HG03571 (cell line): ENCODE measurements around the gene SLCO3A1.

Source experiments
- ATAC-seq: cut with Tn5 transposase; IDR thresholded peaks from one replicate; pipeline ENCODE4 v1.9.1; 2021; ENCODE audit not compliant: unreplicated experiment

SLCO3A1 gene

GRCh38 chr15:91881569-91882297, 28.2 kb downstream of the SLCO3A1 start:
- ATAC-seq, result no peak

- ATAC-seq, result no peak
Observed at GRCh38 chr15:91882858-91883586, 29.5 kb downstream of the SLCO3A1 start.

DNA sequence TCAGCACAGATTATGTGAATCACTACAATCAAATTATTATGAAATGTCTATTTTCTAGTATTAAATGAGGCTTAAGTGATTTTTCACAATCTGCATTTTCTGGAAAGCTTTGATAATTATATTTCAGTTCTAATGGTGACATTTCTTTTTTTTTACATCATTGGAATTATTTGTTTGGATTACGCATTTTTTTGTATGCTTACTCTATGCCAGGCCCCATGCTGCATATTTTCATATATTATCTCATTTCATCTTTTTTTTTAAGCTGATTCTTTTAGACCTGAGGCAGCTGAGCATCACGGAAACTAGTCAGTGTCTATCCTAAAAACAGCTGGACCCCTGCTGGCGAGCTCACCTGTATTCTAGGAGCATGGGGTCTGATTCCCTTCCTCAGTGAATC, 31.1 kb downstream of the SLCO3A1 start:
- no peak for ATAC-seq

GRCh38 chr15:91885054-91885453, 31.5 kb downstream of the SLCO3A1 start:
- ATAC-seq, result no peak

GRCh38 chr15:91885714-91886270, 32.3 kb downstream of the SLCO3A1 start:
- ATAC-seq, result no peak

GRCh38 chr15:91886878-91887277, 33.4 kb downstream of the SLCO3A1 start:
- ATAC-seq, result no peak

DNA sequence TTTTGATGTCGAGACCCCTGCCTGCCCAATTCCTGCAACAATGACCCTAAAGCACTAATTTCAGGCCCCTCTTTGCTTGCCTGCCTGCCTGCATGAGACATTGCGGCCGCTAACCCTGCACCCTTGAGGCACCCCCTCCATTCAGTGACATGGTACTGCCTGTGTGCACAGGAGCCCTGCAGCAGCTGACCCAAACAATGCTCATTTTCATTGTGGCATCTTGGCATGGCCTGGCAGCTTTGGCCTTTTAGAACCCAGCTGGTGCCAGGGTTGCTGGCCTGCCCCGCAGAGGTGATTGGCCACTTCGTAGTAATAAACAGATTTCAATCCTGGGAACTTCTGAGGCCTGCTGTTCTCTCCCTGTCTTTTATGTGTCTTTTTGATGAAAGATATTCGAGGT, 33.8 kb downstream of the SLCO3A1 start:
- ATAC-seq, result no peak

DNA sequence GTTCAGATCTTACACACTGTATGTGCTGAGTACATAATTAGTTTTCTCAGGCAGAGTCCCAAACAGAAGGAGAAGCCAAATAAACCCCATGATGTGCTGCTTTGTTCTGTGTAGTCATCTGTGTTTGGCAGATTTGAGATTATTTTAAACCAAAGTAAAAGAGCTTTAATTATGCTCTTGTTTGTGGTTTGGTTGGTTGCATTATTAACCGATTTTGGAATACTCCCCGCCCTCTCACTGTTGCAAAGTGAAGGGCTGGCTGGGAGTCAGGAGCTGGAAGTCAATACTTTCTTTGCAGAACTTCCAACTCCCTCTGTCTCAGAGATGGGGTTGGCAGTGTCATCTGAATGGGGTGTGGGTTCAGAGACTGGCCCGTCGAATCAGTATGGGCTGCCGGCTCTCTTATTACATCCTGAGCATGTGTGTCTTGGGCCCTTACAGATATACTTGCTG, 34.4 kb downstream of the SLCO3A1 start:
- ATAC-seq, result no peak

DNA sequence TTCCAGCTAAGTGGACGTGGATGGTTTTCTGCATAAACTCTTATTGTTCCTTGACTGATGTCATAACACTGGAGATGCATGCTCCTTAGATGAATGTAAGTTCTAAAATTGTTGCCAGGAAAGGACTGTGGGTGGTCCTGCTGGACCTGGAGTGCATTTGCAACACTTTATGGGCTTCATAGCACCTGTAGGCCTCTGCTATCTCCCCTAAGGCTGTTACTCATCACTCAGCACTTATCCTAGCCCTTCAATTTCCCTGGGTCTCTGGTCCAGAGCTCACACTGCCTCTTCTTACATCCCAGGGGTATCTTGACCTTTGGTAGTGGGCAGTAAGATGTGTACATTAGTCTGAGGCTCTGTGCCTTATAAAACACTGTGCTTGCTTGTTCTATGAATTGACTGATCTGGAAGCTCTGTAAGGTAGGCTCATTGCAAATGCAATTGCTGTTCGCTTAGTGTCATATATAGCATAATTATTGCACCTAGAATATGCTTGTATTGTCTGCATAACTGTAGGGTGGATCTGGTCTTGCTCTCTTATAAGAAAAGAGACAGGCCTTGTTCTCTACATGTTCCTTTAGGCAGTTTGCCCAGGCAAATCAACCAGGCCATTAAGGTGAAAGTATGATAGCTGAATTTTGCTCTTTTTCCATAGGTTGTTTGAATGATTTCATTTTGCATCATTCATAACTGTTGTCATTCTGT, 35.8 kb downstream of the SLCO3A1 start:
- ATAC-seq, result no peak

- ATAC-seq, result no peak
Observed at GRCh38 chr15:91890614-91891013, 37.1 kb downstream of the SLCO3A1 start.

GRCh38 chr15:91891101-91891500, 37.6 kb downstream of the SLCO3A1 start:
- no peak for ATAC-seq

DNA sequence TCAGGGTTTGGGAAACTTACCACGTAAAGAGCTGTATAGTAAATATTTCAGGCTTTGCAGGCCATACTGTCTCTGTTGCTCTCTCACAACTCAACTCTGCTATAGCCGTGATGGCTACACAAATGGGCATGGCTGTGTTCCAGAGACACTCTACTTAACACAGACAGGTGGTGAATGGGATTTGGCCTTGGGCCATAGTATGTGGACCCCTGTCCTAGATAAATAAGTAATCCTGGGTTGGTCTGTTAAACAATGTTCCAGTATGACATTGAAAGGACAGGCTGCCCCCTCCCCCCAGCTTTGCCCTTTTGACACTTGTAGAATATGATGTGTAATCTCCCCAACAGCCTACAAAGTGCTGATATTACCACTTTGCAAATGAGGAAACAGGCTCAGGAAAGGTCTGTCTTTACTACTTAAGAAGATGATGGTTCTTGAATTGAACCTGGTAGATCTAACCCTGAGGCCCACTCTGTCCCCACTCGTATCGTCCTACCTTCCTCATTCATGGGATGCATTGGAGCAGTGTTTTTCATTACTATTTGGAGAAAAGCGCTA, 38.4 kb downstream of the SLCO3A1 start:
- ATAC-seq, result no peak

DNA sequence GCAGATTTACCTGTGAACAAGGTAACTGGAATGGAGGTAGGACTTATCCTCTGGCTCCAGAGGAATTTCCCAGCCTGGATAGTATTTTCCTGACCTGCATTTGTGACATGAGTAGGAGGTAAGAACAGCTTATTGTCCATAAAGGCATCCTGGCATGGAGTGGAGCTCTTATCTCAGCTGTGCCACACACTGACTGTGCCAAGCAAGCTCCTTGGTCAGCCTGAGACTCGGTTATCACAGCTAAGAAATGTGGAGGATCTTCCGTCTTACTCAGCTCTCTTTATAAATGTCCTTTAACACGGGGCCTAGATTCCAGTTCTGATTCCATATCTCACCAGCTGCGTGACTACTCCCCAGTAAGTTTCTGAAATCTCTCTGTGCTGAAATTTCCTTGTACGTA, 38.9 kb downstream of the SLCO3A1 start:
- ATAC-seq, result no peak

DNA sequence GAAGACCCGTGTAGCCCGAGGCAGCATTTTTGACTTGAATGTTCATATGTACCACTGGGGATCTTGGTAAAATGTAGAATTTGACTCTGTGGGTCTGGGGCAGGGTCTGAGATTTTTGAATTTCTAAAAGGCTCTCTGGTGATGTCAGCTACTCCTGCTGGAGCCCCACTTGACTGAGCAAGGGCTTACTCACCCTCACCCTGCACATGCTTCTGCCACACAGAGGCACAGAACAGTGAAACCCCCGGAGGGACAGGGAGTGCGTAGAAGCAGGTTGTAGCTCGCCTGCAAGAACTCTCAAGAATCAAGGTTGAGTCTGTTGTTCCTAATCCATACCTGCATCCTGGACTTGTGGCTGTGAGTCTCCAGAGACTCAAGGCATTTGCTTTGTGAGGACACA, 41.1 kb downstream of the SLCO3A1 start:
- ATAC-seq, result no peak

DNA sequence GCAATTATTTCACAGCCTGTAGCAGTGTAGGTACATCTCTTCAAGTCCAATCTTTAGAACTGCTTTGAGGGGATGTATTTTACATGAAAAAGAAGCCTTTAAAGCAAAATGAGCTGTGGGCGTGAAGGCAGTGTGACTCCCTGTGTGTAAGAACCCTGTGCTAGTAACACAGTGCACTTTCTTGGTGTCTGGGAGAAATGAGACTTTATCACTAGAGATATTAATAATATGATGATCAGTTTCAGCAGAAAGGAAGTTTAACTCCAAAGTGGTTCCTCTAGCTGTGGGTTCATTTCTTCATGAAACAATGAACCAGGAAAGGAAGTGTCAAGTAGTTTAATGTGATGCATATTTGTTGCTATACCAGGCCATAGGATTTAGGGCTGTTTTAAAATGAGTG, 41.5 kb downstream of the SLCO3A1 start:
- ATAC-seq, result no peak

- no peak for ATAC-seq
Observed at GRCh38 chr15:91896341-91897055, 43.0 kb downstream of the SLCO3A1 start.

DNA sequence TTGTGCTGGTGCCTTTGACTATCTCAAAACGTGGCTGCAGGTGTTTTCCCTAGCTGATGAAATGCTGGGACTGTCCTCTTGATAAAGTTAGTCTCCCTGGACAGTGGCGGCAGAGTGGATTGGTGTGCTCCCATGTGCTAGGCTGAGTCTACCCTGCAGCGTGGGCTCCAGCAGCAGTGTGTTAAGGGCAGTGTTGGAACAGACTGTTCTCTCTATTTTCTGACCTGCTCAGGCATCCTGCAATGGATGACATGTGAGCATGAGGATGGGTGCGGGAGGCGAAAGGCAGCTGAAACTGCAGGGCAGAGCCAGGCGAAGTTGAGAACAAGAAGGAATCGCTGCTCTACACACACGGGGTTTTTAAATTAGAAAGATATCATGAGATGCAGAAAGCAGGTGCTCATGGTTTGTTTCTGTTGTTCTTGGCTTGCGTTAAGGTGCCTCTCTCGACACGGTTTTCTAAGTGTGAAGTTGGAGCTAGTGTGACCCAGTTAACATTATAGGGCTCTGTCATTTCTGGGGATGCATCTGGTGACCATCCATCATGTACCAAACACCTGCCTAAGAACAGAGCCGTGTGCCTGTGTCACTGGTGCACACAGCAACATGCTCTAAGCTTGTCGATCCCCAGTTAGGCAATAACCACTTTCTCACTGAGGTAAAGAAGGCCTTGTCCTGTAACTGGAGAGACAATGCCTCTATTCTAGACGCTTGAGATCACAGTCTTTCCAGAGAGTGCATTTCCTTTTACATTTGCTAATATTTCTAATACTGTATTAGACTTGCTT, 44.3 kb downstream of the SLCO3A1 start:
- no peak for ATAC-seq

DNA sequence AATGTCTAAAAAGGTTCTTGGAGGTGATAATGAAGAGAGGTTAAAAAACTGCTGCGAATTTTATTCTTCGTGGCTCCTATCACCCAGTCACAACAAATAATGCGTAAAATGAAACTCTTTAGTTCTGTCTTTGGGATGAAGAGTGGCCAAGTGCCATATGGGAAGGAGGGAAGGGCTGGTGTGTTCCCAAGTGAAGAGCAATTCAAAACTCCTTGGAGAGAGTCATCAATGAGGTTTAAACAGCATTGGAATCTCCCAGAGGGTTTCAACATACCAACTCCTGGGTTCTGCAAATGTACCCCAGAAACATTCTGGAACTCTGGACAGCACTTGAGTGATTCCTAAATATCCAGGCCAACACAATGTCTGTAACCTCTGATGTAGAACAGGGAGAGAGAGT, 45.3 kb downstream of the SLCO3A1 start:
- no peak for ATAC-seq

- no peak for ATAC-seq
Observed at GRCh38 chr15:91904942-91905341, 51.4 kb downstream of the SLCO3A1 start.

DNA sequence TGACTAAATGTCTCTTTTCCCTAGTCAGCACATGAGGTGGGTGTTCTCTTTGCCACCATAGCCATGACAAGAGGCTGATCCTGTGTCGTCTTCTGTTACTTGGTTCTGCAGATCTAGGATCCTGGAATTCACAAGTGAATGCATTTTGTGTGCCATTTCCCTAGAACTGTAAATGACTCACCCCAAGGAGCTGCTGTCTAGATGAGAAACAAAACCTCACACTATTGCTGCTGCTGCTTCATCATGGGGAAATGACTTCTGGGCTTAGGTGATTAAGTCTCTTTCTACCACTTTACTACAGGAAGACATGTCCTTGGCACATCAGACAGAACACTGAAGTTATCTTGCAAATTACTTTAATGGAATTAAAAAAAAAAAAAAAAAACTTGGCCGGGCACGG, 54.9 kb downstream of the SLCO3A1 start:
- ATAC-seq, result no peak
